ENCODE measurements around the gene CTDSPL.

Gene CTDSPL

GRCh38 chr3:37898424-37898823, 36.7 kb downstream of the CTDSPL start:
- no peak for DNase-seq (ENCODE audit: low read depth)
- TF ChIP-seq CTCF (conservative IDR thresholded peaks at IDR 0.05; ENCODE audit: low read depth, low read length): no peak
- H3K4me3 ChIP-seq (ENCODE audit: low read depth, low read length): no peak overlapping the region

- no peak for DNase-seq (ENCODE audit: low read depth)
- H3K4me3 ChIP-seq (ENCODE audit: low read depth, low read length): no peak overlapping the region
- no peak for TF ChIP-seq CTCF (conservative IDR thresholded peaks at IDR 0.05; ENCODE audit: low read depth, low read length)
These were observed 37.5 kb downstream of the CTDSPL start for GRCh38 chr3:37899101-37899707.

GRCh38 chr3:37899711-37900306, 38.1 kb downstream of the CTDSPL start:
- TF ChIP-seq CTCF (conservative IDR thresholded peaks at IDR 0.05; ENCODE audit: low read depth, low read length): no peak
- no peak for DNase-seq (ENCODE audit: low read depth)
- H3K4me3 ChIP-seq (ENCODE audit: low read depth, low read length): no peak overlapping the region

- no peak overlapping the region for H3K4me3 ChIP-seq (ENCODE audit: low read depth, low read length)
- no peak for DNase-seq (ENCODE audit: low read depth)
- no peak for TF ChIP-seq CTCF (conservative IDR thresholded peaks at IDR 0.05; ENCODE audit: low read depth, low read length)
These were observed 40.0 kb downstream of the CTDSPL start for GRCh38 chr3:37901721-37902120.

GRCh38 chr3:37902674-37903073, 41.0 kb downstream of the CTDSPL start:
- no peak for TF ChIP-seq CTCF (conservative IDR thresholded peaks at IDR 0.05; ENCODE audit: low read depth, low read length)

GRCh38 chr3:37903320-37903719, 41.6 kb downstream of the CTDSPL start:
- H3K4me3 ChIP-seq (ENCODE audit: low read depth, low read length): no peak overlapping the region
- TF ChIP-seq CTCF (conservative IDR thresholded peaks at IDR 0.05; ENCODE audit: low read depth, low read length): no peak
- no peak for DNase-seq (ENCODE audit: low read depth)

More at GRCh38 chr3:37902674-37903073, 41.0 kb downstream of the CTDSPL start:
- DNase-seq (ENCODE audit: low read depth): no peak
- H3K4me3 ChIP-seq (ENCODE audit: low read depth, low read length): no peak overlapping the region

- no peak overlapping the region for H3K4me3 ChIP-seq (ENCODE audit: low read depth, low read length)
- TF ChIP-seq CTCF (conservative IDR thresholded peaks at IDR 0.05; ENCODE audit: low read depth, low read length): no peak
- no peak for DNase-seq (ENCODE audit: low read depth)
These were observed 42.1 kb downstream of the CTDSPL start for GRCh38 chr3:37903734-37904133.

All from choroid plexus epithelial cell (primary cell).